ENCODE data around the gene SDK1.

The SDK1 gene

GRCh38 chr7:4191525-4191924, 890.5 kb downstream of the SDK1 start:
- no peak overlapping the region for H3K4me3 ChIP-seq (ENCODE audit: low read depth, low read length)
- TF ChIP-seq, protein P1, sequence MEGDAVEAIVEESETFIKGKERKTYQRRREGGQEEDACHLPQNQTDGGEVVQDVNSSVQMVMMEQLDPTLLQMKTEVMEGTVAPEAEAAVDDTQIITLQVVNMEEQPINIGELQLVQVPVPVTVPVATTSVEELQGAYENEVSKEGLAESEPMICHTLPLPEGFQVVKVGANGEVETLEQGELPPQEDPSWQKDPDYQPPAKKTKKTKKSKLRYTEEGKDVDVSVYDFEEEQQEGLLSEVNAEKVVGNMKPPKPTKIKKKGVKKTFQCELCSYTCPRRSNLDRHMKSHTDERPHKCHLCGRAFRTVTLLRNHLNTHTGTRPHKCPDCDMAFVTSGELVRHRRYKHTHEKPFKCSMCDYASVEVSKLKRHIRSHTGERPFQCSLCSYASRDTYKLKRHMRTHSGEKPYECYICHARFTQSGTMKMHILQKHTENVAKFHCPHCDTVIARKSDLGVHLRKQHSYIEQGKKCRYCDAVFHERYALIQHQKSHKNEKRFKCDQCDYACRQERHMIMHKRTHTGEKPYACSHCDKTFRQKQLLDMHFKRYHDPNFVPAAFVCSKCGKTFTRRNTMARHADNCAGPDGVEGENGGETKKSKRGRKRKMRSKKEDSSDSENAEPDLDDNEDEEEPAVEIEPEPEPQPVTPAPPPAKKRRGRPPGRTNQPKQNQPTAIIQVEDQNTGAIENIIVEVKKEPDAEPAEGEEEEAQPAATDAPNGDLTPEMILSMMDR (IDR thresholded peaks at IDR 0.05; ENCODE audit: low read depth, low read length, missing control alignments): no peak
- DNase-seq (ENCODE audit: low read depth): no peak

DNA sequence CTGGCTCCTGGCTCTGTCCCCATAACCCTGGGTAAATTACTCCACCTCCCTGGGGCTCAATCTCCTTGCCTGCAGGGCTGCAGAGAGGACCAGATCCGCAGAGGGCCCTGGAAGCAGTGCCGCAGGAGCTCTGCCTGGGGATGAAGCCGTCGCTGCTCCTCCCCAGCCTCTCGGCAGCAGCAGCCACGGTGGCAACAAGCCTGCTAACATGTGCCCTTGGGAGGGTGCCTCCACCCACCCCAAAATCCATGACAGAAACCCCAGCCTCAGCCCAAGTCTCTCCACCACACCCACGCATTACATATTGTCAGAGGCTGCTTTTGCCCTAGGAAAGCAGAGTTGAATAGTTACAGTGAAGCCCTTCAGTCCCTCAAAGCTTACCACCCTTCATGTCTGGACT, 894.6 kb downstream of the SDK1 start:
- H3K4me3 ChIP-seq (ENCODE audit: low read depth, low read length): no peak overlapping the region
- TF ChIP-seq, protein P1 (IDR thresholded peaks at IDR 0.05; ENCODE audit: low read depth, low read length, missing control alignments): no peak
- DNase-seq (ENCODE audit: low read depth): no peak

- DNase-seq (ENCODE audit: low read depth): no peak
- H3K4me3 ChIP-seq (ENCODE audit: low read depth, low read length): no peak overlapping the region
- TF ChIP-seq, protein P1 (IDR thresholded peaks at IDR 0.05; ENCODE audit: low read depth, low read length, missing control alignments): no peak
These were observed 895.2 kb downstream of the SDK1 start for GRCh38 chr7:4196121-4196819.

DNA sequence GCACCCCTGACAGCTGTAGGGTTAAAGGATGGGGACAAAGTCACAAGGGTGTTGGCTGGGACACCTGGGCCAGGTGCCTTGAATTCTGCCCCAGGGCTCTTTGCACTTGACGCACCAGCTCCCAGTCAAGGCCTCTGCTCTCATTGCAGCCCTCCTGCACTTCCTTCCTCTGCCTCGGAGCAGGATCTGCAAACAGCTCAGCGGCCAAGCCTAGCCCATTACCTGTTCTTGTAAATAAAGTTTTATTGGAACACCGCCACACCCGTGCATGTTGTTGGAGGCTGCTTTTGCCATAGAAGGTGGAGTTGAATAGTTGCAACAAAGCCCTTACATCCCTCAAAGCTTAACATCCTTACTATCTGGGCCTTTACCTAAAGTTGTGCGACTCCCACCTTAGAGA, 897.2 kb downstream of the SDK1 start:
- TF ChIP-seq, protein P1 (IDR thresholded peaks at IDR 0.05; ENCODE audit: low read depth, low read length, missing control alignments): no peak
- H3K4me3 ChIP-seq (ENCODE audit: low read depth, low read length): no peak overlapping the region
- DNase-seq (ENCODE audit: low read depth): no peak

GRCh38 chr7:4200546-4201094, 899.6 kb downstream of the SDK1 start:
- H3K4me3 ChIP-seq (ENCODE audit: low read depth, low read length): no peak overlapping the region
- DNase-seq (ENCODE audit: low read depth): no peak
- TF ChIP-seq, protein P1 (IDR thresholded peaks at IDR 0.05; ENCODE audit: low read depth, low read length, missing control alignments): no peak

GRCh38 chr7:4201566-4201965, 900.5 kb downstream of the SDK1 start:
- no peak overlapping the region for H3K4me3 ChIP-seq (ENCODE audit: low read depth, low read length)
- DNase-seq (ENCODE audit: low read depth): no peak
- TF ChIP-seq, protein P1 (IDR thresholded peaks at IDR 0.05; ENCODE audit: low read depth, low read length, missing control alignments): no peak
